Lung (tissue), 12 donors: ENCODE measurements around the gene CLIC4. TPM values are rescaled to one million over a fixed set of nuclear protein-coding genes. Genes with fewer than 3 reads are reported as not detected.
A peak's percentile ranks its signal among the peaks of the same experiment; 100 is the strongest.

ENCODE experiments used
- ATAC-seq: fragments of 200-7000 bp; cut with Tn5 transposase; one replicate; pipeline ENCODE4 v1.9.1; 2020; ENCODE audit warnings: moderate number of reproducible peaks; ENCODE audit not compliant: insufficient read depth, low FRiP score
- DNase-seq, 3 donors: peaks; one replicate each; pipeline ENCODE4 v3.0.0-alpha.2; 2013 to 2017
- H3K27ac ChIP-seq, 2 donors: one replicate each; pipeline ENCODE4 v1.5.1; 2013; ENCODE audit warnings: mild to moderate bottlenecking in 2 of 2, moderate library complexity in 2 of 2, control low read depth in 1 of 2, inconsistent platforms in 1 of 2, low read depth in 1 of 2, low read length in 1 of 2
- H3K27me3 ChIP-seq, 3 donors: one replicate each; pipeline ENCODE4 v1.5.1; 2013; ENCODE audit warnings: low read length in 2 of 3; ENCODE audit not compliant: control insufficient read depth in 3 of 3, insufficient read depth in 3 of 3
- H3K36me3 ChIP-seq, 4 donors: one replicate each; pipeline ENCODE4 v1.5.1; 2013; ENCODE audit warnings: low read length in 4 of 4, mild to moderate bottlenecking in 1 of 4, moderate library complexity in 1 of 4; ENCODE audit not compliant: control insufficient read depth in 4 of 4, insufficient read depth in 4 of 4
- H3K4me1 ChIP-seq, 5 donors: one replicate each; pipeline ENCODE4 v1.5.1; 2013; ENCODE audit warnings: low read length in 5 of 5, mild to moderate bottlenecking in 2 of 5, moderate library complexity in 1 of 5; ENCODE audit not compliant: control insufficient read depth in 5 of 5, insufficient read depth in 5 of 5
- H3K4me3 ChIP-seq: one replicate; pipeline ENCODE4 v1.5.1; 2013; ENCODE audit warnings: mild to moderate bottlenecking, control low read depth, moderate library complexity
- H3K9ac ChIP-seq, 2 donors: one replicate each; pipeline ENCODE4 v1.5.1; 2013; ENCODE audit warnings: low read length in 2 of 2, control low read depth in 1 of 2; ENCODE audit not compliant: insufficient read depth in 1 of 2
- H3K9me3 ChIP-seq, 4 donors: one replicate each; pipeline ENCODE4 v1.5.1; 2013; ENCODE audit warnings: low read length in 3 of 4, mild to moderate bottlenecking in 1 of 4, moderate library complexity in 1 of 4; ENCODE audit not compliant: control insufficient read depth in 4 of 4, insufficient read depth in 3 of 4
- CTCF ChIP-seq: IDR thresholded peaks from 2 replicates; pipeline ENCODE4 v1.5.1; 2012; ENCODE audit warnings: mild to moderate bottlenecking; ENCODE audit errors: control extremely low read depth, extremely low read depth
- WGBS, 2 donors: extraction: QIAGEN DNeasy Blood & Tissue Kit; methylation state at CpG; one replicate each; pipeline ENCODE4 v1.1.7; 2013; 5-methylcytosine and 5-hydroxymethylcytosine counted together
- polyA plus RNA-seq, 2 donors: library from polyadenylated mRNA; stranded (reverse); fragments of 200-250 nt; gene quantifications; one replicate each; pipeline ENCODE4 v1.2.1, GENCODE V29; 2013
- total RNA-seq, 2 donors: library from RNA; depleted of rRNA in 1 of 2; stranded (reverse); fragments of >200 nt in 1 of 2; gene quantifications; one replicate each; pipeline ENCODE4 v1.2.1, GENCODE V29; 2014 to 2021
- donor health status: control.
- donor health status: control.
- donor health status: Bipolar disorder and iron deficiency.
- donor health status: healthy.
- donor health status: DM: yes; HTN: yes; CAD: no.

Gene CLIC4
- total and polyA plus RNA-seq, 4 donors: 52.0 to 236 (median 166) TPM

DNA sequence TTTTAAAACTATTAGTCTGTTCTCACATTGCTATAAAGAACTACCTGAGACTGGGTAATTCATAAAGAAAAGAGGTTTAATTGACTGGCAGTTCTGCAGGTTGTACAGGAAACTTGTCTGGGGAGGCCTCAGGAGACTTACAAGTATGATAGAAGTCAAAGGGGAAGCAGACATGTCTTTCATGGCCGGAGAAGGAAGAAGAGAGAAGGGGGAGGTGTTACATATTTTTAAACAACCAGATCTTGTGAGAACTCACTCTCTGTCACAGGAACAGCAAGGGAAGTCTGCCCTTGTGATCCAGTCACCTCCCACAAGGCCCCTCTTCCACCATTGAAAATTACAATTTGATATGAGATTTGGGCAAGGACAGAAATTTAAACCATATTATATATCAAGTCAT is 55.9 kb downstream of the CLIC4 start:
- 14 to 23% methylated on average over 1 of the region's 1 CpG for WGBS, 2 donors
- peaks cover 0 to 7% (median 4%) of the 10 kb centered on the region in 4 donors for H3K36me3 ChIP-seq
- ATAC-seq: no peak
- no peaks in the 10 kb centered on the region for H3K9me3 ChIP-seq
- H3K4me3 ChIP-seq: no peak overlapping the region
- H3K27ac ChIP-seq: peak overlapping the region in 1 of 2 donors; percentile 29
- H3K4me1 ChIP-seq: peaks cover 0 to 35% (median 2%) of the 10 kb centered on the region in 5 donors
- no peak for DNase-seq
- H3K9ac ChIP-seq: no peak overlapping the region
- no peak for TF ChIP-seq CTCF
- no peaks in the 10 kb centered on the region for H3K27me3 ChIP-seq

GRCh38 chr1:24803220-24803619 is 58.0 kb downstream of the CLIC4 start:
- Histone ChIP-seq H3K9me3 (no peaks in the 10 kb centered on the region), H3K27ac (peak overlapping the region in 1 of 2 donors; percentile 10), H3K4me1 (peaks cover 0 to 44% (median 2%) of the 10 kb centered on the region in 5 donors), H3K4me3 (no peak overlapping the region), H3K36me3 (peaks cover 0 to 3% (median 2%) of the 10 kb centered on the region in 4 donors), H3K27me3 (no peaks in the 10 kb centered on the region), H3K9ac (no peak overlapping the region)
- DNase-seq: no peak
- ATAC-seq: no peak
- WGBS, 2 donors: 66 to 75% methylated on average over 2 of the region's 2 CpGs
- no peak for TF ChIP-seq CTCF

GRCh38 chr1:24803987-24804530 is 58.8 kb downstream of the CLIC4 start:
- H3K9me3 ChIP-seq: no peaks in the 10 kb centered on the region
- no peak for TF ChIP-seq CTCF
- peak overlapping the region in 1 of 2 donors; percentile 45 for H3K27ac ChIP-seq
- H3K36me3 ChIP-seq: peaks cover 0 to 1% (median 0%) of the 10 kb centered on the region in 4 donors
- H3K9ac ChIP-seq: no peak overlapping the region
- ATAC-seq (no peak), DNase-seq (no peak)
- H3K27me3 ChIP-seq: no peaks in the 10 kb centered on the region
- H3K4me3 ChIP-seq: no peak overlapping the region
- H3K4me1 ChIP-seq: peaks cover 0 to 44% (median 2%) of the 10 kb centered on the region in 5 donors
